Panc1 (cell line): ENCODE results near the gene GOLGA8A.

ENCODE experiments used
- CTCF ChIP-seq: fragments of 450-650 bp; IDR thresholded peaks from 2 replicates; pipeline ENCODE4 v1.5.1; 2017; ENCODE audit warnings: mild to moderate bottlenecking
- POLR2AphosphoS5 ChIP-seq: IDR thresholded peaks from 2 replicates; pipeline ENCODE4 v1.6.1; 2012; ENCODE audit warnings: mild to moderate bottlenecking, low read depth, low read length, moderate library complexity
- SIN3A ChIP-seq: IDR thresholded peaks from 2 replicates; pipeline ENCODE4 v1.6.1; 2012; ENCODE audit warnings: low read depth, mild to moderate bottlenecking, low read length, moderate library complexity, borderline replicate concordance; ENCODE audit not compliant: insufficient read depth

- TF ChIP-seq CTCF (no peak), SIN3A (no peak), POLR2AphosphoS5 (no peak)
Measured at GRCh38 chr15:34461730-34462129, 24.1 kb upstream of the GOLGA8A start.
